ENCODE results near the gene DRC1.

DRC1 gene

GRCh38 chr2:26450031-26450635, 48.4 kb downstream of the DRC1 start:
- no peak for DNase-seq

DNA sequence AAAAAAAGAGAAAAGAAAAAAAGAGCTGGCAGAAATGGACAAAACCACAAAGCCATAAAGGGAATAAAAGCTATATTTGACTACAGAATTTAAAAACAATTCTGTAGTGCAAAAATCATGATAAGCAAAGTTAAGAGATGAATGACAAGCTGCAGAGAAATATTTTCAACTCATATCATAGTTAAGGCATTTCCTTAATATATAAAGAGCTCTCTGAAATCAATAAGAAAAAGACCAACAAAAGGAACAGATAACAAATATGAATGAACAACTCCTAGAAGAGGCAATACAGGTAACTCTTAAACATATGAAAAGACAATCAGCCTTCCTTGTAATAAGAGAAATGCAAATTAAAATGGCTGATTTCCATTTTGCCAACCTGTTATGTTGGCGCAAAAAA, 50.0 kb downstream of the DRC1 start:
- DNase-seq: no peak

- no peak for DNase-seq
These were observed 52.0 kb downstream of the DRC1 start for GRCh38 chr2:26453421-26454329.

GRCh38 chr2:26454561-26455001, 52.9 kb downstream of the DRC1 start:
- no peak for DNase-seq

DNA sequence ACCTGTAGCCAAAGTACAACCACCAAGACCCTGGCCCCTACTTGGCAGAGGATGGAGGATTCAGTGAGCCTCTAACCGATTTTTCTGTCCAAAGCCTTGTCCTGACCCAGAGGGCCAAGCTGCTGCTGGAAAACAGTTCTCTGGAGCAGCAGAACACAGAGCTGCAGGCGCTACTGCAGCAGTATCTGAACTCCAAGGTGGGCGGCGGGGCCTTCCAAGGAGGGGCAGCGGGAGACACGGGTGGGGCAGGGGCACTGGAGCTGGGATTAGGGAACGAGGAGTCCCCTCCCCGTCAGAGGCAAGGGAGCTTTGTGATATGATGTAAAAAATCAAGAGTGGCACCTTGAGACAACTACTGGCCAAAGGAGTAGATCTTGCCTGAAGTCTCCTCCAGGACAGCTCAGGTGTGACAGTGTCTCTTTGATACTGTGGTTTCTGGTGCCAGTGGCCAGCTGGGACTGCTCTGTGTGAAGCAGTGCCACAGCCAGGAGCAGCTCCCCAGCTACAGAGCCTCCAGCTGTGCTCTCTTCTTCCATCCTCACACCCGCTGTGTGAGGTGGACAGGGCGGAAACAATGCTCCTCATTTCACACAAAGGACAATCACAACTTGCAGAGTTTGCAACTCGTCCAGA, 53.4 kb downstream of the DRC1 start:
- no peak for DNase-seq

DNA sequence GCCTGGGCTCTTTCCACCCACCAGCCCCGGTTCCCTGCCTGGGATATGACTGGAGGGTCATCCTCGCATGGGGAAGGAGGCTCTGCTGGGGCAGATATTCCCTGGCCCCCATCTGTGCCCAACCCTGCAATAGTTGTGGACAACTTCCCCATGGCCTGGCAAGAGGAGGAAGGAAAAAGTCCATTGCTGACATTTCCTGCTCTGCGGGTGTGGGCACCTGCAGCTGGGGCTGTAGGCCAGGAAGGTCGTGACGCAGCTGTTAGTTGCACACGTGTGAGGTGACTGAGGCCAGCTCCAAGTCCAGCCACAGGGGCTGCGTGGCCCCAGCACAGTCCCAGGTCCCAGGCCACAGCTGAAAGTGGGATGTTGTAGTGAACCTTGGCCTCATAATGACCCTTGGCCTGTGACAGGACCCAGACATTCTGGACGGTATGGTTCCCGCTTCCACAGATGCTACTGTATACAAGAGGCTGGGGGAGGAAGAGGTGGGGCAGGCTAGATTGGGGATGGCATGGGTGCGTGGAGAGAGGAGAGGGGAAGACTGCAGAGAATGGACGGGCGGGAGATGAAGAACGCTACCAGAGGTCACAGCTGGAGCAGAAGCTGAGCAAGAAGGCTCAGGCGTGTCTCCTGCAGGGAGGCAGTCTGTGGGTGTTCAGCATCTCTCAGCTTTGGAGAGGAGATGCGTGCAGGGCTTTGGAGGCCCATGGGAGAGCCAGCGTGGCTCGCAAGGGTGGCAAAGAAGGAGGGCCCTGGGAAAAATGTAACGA, 54.1 kb downstream of the DRC1 start:
- DNase-seq: no peak

DNA sequence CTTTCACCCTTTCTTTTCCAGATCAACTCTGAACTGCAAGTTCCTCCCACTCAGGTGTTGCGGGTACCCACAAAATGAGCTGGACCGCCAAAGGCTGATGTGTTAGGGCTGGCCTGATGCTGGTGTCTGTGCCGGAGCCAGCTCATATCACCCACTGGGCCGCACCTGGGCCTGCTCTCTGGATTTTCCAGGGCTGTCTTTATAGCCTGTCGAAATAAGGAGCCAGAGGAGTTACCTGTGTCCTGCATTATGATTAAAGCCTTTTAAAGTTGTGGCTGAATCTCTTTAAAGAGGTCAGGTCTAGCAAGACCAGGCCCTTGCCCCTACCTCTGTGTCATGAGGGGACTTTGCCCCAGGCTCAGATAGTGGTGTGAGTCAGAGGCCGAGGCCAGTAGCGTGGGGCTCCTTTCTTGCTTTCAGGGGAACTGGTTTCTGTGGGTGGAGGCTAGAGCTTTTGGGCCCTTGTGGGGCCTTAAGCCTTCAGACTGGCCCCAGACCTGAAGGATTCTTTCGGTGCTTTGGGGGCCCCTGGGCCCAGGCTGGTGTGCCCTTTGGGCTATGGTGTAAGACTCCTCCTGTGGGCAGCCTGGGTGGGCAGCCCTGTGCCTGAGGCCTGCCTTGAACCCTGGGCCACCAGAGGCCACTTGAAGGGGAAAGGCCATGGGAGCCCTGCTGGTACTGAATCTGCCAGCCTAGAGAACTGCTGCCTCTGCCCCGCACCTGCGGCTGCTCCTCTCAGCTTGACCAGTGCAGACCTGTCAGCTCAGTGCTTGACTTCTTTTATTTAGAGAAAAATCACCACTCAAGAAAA, 54.9 kb downstream of the DRC1 start:
- DNase-seq: no peak

DNA sequence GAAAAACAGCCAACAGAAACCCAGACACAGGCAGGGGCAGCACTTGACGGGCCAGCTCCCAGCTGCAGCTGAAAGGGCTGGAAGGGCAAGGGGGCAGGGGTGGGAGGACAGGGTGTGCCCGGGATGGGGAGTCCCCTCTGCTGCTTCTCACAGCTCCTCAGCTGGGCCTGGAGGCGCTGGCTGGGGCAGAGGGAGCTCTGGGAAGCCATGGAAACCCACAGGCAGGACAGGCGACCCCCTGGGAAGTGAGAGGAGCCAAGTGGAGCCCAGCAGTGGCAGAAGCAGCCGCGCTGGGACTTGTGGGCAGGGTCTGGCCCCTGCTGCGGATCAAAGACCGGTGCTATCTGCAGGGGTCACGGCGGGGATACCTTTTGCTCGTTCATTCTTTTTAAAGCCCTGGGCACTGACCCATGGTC, 55.5 kb downstream of the DRC1 start:
- peak; percentile 59 for DNase-seq

- DNase-seq: peak; percentile 57
These were observed 56.1 kb downstream of the DRC1 start for GRCh38 chr2:26457695-26458364.

- DNase-seq: peak; percentile 24
These were observed 56.8 kb downstream of the DRC1 start for GRCh38 chr2:26458365-26459042.

- DNase-seq: no peak
These were observed 58.4 kb downstream of the DRC1 start for GRCh38 chr2:26459991-26460612.

DNA sequence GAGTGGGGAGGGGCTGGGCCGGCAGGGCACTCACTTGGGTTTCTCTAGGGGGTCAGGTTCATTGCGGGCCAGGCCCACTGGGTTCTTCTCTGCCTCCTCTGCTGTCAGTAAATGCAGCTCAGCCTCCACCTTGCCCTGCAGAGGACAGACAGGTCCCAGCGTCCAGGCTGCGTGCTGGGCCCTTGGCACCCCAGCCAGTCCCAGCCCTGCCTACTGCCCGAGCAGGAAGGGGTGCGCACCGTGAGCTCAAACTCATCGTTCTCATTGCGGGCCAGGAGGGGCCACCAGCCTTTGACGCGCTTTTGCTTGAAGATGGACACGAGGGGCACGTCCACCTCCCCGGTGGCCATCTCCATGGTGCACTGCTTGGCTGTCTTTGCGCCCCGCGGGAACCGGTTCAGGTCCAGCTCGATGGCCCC, 58.9 kb downstream of the DRC1 start:
- no peak for DNase-seq

- DNase-seq: no peak
These were observed 59.9 kb downstream of the DRC1 start for GRCh38 chr2:26461601-26462023.

- no peak for DNase-seq
These were observed 60.4 kb downstream of the DRC1 start for GRCh38 chr2:26462100-26462499.

GRCh38 chr2:26462511-26463243, 61.0 kb downstream of the DRC1 start:
- no peak for DNase-seq

GRCh38 chr2:26463244-26464192, 61.8 kb downstream of the DRC1 start:
- DNase-seq: no peak

DNA sequence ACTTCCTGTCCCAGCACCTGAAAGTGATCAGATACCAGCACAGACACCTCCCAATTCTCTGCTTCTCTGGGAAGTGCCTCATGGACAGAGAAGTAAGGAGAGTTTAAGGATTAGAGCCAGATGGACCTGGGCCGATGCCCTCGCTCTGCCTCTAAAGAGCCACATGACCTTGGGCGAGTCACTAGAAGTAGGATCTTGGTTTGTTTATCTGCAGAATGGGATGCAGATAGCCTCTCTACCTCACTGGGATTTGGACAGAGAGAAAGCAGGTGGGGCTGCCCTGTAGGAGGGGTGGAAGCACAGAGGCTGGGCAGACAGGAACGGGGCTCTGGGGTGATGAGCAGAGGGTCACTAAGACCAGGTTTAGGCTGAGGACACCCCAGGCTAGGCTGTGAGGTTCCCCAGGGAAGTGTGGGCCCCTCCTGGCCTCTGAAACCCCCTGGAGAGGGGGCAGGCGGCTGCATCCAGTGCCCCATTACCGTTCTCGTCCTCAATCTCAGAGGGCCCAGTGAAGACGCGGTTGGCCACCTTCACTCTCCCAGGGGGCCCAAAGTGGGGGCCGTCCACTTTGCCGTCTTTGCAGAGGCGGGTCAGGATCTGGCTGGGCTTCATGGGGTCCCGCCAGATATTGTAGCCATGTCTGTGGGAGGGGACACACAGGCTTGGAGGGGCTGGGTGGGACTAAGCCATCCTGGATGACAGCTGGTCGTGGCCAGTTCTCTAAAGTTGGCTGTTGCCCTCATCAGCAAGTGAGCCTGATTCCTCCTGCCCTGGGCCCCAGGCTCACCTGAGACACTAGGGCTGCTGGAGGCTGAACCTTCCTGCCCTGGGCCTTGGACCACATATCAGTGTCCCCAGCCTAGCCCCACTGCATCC, 62.9 kb downstream of the DRC1 start:
- DNase-seq: no peak

Data from DMS79 treated with DMSO at 0.1 percent for 48 hours (cell line).